SU-DHL-6 (cell line): ENCODE data around the gene IDH3B.

Experiments used
- H2AFZ ChIP-seq: fragments of 200-600 bp; sonication (generic); 2 replicates; pipeline ENCODE4 v1.6.1; 2014; ENCODE audit warnings: low read depth, mild to moderate bottlenecking, moderate library complexity, mixed read lengths, antibody characterized with exemption, low read length; ENCODE audit not compliant: severe bottlenecking
- H3F3A ChIP-seq: fragments of 200-600 bp; shearing (Covaris generic); 2 replicates; pipeline ENCODE4 v1.6.0; 2016; ENCODE audit warnings: antibody characterized with exemption, mild to moderate bottlenecking; ENCODE audit not compliant: insufficient read depth
- H3K27ac ChIP-seq: fragments of 200-600 bp; sonication (generic); 2 replicates; pipeline ENCODE4 v1.5.1; 2016; ENCODE audit warnings: low read depth, mild to moderate bottlenecking, low read length, moderate library complexity, mixed read lengths
- H3K27me3 ChIP-seq: fragments of 200-600 bp; sonication (generic), shearing (Covaris generic); 2 replicates; pipeline ENCODE4 v1.6.0; 2014; ENCODE audit warnings: mild to moderate bottlenecking, low read length
- H3K36me3 ChIP-seq: fragments of 200-600 bp; sonication (generic); 2 replicates; pipeline ENCODE4 v1.6.1; 2014; ENCODE audit warnings: mild to moderate bottlenecking, low read length, mixed read lengths
- H3K4me2 ChIP-seq: fragments of 300-600, 200-600 bp; shearing (Covaris generic), sonication (generic); 2 replicates; pipeline ENCODE4 v1.6.0; 2014; ENCODE audit warnings: low read length, low read depth, mild to moderate bottlenecking; ENCODE audit not compliant: poor library complexity, severe bottlenecking
- H3K4me3 ChIP-seq: fragments of 200-600 bp; sonication (generic); 2 replicates; pipeline ENCODE4 v1.5.1; 2014; ENCODE audit warnings: antibody characterized with exemption, low read length, mild to moderate bottlenecking, mixed read lengths; ENCODE audit not compliant: insufficient read depth, poor library complexity, severe bottlenecking
- H3K79me2 ChIP-seq: fragments of 200-600 bp; sonication (generic); 2 replicates; pipeline ENCODE4 v1.6.1; 2014; ENCODE audit warnings: mild to moderate bottlenecking, low read length, moderate library complexity; ENCODE audit not compliant: insufficient read depth
- H3K9ac ChIP-seq: fragments of 200-600 bp; sonication (generic); 2 replicates; pipeline ENCODE4 v1.7.0; 2014; ENCODE audit warnings: mild to moderate bottlenecking, low read length
- H3K9me2 ChIP-seq: fragments of 200-600 bp; sonication (generic); replicated peaks from 2 replicates; pipeline ENCODE4 v1.6.1; 2014; ENCODE audit warnings: low read length; ENCODE audit not compliant: insufficient read depth
- H3K9me3 ChIP-seq: fragments of 200-600 bp; sonication (generic); 2 replicates; pipeline ENCODE4 v1.6.1; 2014; ENCODE audit warnings: low read length, mixed read lengths; ENCODE audit not compliant: insufficient read depth
- H4K20me1 ChIP-seq: fragments of 200-600 bp; sonication (generic); 2 replicates; pipeline ENCODE4 v1.6.1; 2014; ENCODE audit warnings: low read depth, mild to moderate bottlenecking, antibody characterized with exemption, low read length, moderate library complexity, mixed read lengths
- EZH2phosphoT487 ChIP-seq: fragments of 200-600 bp; sonication (generic), shearing (Covaris generic); conservative IDR thresholded peaks from 2 replicates; pipeline ENCODE4 v1.6.1; 2018; ENCODE audit warnings: mild to moderate bottlenecking, antibody characterized with exemption, low read length, moderate library complexity, mixed read lengths
- TF ChIP-seq, protein P1 (sequence below): fragments of 200-600 bp; sonication (generic); IDR thresholded peaks from one replicate; pipeline ENCODE4 v1.5.1; 2017; ENCODE audit warnings: antibody characterized with exemption, mild to moderate bottlenecking, low read length, moderate library complexity; ENCODE audit not compliant: insufficient read depth, poor library complexity, severe bottlenecking

IDH3B gene

DNA sequence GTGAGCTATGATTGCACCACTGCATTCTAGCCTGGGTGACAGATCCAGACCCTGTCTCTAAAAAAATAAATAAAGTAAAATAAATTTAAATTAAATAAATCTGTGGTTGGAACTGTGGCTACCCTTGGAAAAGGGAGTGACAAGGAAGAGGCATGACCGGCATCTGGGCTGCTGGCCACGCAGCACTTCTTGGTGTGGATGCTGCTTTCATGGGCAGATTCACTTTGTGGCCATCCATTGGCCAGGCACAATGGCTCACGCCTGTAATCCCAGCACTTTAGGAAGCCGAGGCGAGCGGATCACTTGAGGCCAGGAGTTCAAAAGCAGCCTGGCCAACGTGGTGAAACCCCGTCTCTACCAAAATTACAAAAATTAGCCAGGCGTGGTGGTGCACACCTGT lies 44.6 kb upstream of the IDH3B start:
- H3F3A ChIP-seq: no peaks in the 10 kb centered on the region
- TF ChIP-seq, protein P1, sequence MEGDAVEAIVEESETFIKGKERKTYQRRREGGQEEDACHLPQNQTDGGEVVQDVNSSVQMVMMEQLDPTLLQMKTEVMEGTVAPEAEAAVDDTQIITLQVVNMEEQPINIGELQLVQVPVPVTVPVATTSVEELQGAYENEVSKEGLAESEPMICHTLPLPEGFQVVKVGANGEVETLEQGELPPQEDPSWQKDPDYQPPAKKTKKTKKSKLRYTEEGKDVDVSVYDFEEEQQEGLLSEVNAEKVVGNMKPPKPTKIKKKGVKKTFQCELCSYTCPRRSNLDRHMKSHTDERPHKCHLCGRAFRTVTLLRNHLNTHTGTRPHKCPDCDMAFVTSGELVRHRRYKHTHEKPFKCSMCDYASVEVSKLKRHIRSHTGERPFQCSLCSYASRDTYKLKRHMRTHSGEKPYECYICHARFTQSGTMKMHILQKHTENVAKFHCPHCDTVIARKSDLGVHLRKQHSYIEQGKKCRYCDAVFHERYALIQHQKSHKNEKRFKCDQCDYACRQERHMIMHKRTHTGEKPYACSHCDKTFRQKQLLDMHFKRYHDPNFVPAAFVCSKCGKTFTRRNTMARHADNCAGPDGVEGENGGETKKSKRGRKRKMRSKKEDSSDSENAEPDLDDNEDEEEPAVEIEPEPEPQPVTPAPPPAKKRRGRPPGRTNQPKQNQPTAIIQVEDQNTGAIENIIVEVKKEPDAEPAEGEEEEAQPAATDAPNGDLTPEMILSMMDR: no peak
- TF ChIP-seq EZH2phosphoT487: no peak
- no peaks in the 10 kb centered on the region for H3K36me3 ChIP-seq
- no peak overlapping the region for H3K27ac ChIP-seq
- H3K9ac ChIP-seq: no peak overlapping the region
- H3K27me3 ChIP-seq: no peaks in the 10 kb centered on the region
- no peak overlapping the region for H2AFZ ChIP-seq
- H3K9me3 ChIP-seq: no peaks in the 10 kb centered on the region
- H4K20me1 ChIP-seq: no peaks in the 10 kb centered on the region
- no peak overlapping the region for H3K4me2 ChIP-seq
- no peaks in the 10 kb centered on the region for H3K79me2 ChIP-seq
- H3K4me3 ChIP-seq: no peak overlapping the region
- no peaks in the 10 kb centered on the region for H3K9me2 ChIP-seq

DNA sequence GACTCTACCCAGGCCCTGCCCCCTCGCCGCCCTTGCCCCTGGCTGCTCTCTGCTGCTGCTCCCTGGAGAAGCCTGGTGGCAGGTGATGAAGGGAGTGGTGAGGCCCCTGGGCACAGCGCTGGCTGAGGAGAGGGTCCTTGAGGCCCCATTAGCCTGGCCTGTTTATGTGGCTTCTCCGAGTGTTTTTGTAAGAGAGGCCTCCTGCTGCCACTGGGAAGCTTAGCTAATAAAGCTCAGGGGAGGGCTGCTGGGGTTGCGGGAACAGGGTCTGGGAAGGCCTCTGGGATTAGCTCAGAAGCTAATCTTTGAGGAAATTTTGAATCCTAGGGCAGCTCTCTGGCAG lies 44.0 kb upstream of the IDH3B start:
- Histone ChIP-seq H3K4me3 (no peak overlapping the region), H2AFZ (no peak overlapping the region), H3K4me2 (no peak overlapping the region), H4K20me1 (no peaks in the 10 kb centered on the region), H3K9me2 (no peaks in the 10 kb centered on the region), H3K9ac (no peak overlapping the region), H3K9me3 (no peaks in the 10 kb centered on the region), H3F3A (no peaks in the 10 kb centered on the region), H3K36me3 (no peaks in the 10 kb centered on the region), H3K79me2 (no peaks in the 10 kb centered on the region), H3K27me3 (no peaks in the 10 kb centered on the region), H3K27ac (no peak overlapping the region)
- TF ChIP-seq EZH2phosphoT487: no peak
- TF ChIP-seq, protein P1: no peak

DNA sequence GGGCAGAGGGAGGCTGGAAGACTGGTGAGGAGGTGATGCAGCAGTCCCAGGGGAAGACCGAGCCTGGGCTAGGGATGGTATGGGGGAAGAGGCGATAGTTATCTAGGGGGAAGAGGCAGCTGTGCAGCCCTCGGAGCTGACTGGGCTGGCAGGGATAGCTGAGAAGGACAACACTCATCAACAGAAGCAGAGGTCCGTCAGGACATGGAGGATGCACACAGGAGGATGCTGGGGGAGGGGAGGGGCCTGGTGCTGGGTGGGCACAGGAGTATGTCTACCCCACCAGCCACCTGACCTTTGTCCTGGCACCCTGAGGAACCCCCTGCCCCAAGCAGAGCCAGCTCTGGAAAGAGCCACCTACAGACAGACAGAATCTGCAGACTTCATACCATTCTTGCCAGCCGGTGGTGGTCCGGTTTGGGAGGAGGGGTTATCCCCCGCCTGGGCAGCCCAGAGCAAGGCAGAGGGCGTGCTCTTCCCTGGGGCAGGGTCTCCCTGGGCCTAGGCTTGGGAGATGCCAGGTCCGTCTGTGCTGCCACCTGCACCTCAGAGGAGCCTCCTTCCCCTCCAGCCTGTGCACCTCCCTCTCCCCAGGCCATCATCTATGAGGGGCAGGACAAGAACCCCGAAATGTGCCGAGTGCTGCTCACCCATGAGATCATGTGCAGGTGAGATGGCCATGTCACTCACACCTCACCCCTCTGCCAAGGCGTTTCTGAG lies 43.5 kb upstream of the IDH3B start:
- Histone ChIP-seq H3K79me2 (no peaks in the 10 kb centered on the region), H4K20me1 (no peaks in the 10 kb centered on the region), H3K4me3 (no peak overlapping the region), H3K36me3 (no peaks in the 10 kb centered on the region), H3K27ac (no peak overlapping the region), H3K9me3 (no peaks in the 10 kb centered on the region), H3K4me2 (no peak overlapping the region), H3K9me2 (no peaks in the 10 kb centered on the region), H2AFZ (no peak overlapping the region), H3K9ac (no peak overlapping the region), H3K27me3 (no peaks in the 10 kb centered on the region), H3F3A (no peaks in the 10 kb centered on the region)
- no peak for TF ChIP-seq EZH2phosphoT487
- TF ChIP-seq, protein P1: no peak
